Activated T-cell treated with anti-CD3 and anti-CD28 coated beads, Interleukin-2, amount 50 U/mL, for 4 hours (primary cell): Measurements from ENCODE around the gene SPACA9. TPM values are rescaled to one million over a fixed set of nuclear protein-coding genes. Genes with fewer than 3 reads are reported as not detected.

Experiments used
- ATAC-seq, 2 donors: fragments of 200-7000 bp; cut with Tn5 transposase; one replicate each; pipeline ENCODE4 v1.10.0; 2021
- DNase-seq: peaks from one replicate; pipeline ENCODE4 v3.0.0-alpha.2; 2020
- H3K27me3 Mint-ChIP-seq: one replicate; pipeline ENCODE4 v1.8.0; 2021; ENCODE audit warnings: low read depth, mixed read lengths
- H3K36me3 Mint-ChIP-seq: one replicate; pipeline ENCODE4 v1.8.0; 2022; ENCODE audit warnings: mixed read lengths; ENCODE audit not compliant: insufficient read depth
- H3K4me1 Mint-ChIP-seq: one replicate; pipeline ENCODE4 v1.8.0; 2021; ENCODE audit warnings: low read depth, mixed read lengths
- H3K4me3 Mint-ChIP-seq: one replicate; pipeline ENCODE4 v1.8.0; 2021; ENCODE audit warnings: mild to moderate bottlenecking, moderate library complexity, mixed read lengths
- H3K9me3 Mint-ChIP-seq: one replicate; pipeline ENCODE4 v1.8.0; 2021; ENCODE audit warnings: mixed read lengths
- total RNA-seq, 3 donors: library from RNA; stranded (reverse); gene quantifications; one replicate each; pipeline ENCODE4 v1.2.1, GENCODE V29; 2021

Gene SPACA9
- total RNA-seq: under 1 TPM; 0.42 to 0.82 (median 0.73) TPM

- peak; percentile 34 to 47 for ATAC-seq
- Mint-ChIP-seq H3K4me3 (peak within 1 kb of the TSS; percentile 81), H3K4me1 (peaks cover 9% of the 10 kb centered on the region), H3K27me3 (no peaks in the 10 kb centered on the region), H3K36me3 (no peaks in the 10 kb centered on the region), H3K9me3 (no peaks in the 10 kb centered on the region)
- DNase-seq: peak; percentile 25
These were observed at the start of gene SPACA9 for GRCh38 chr9:132878695-132879456. Gene SPACA9, plus strand, starts transcription at chr9:132878898. Its CDS starts 5,050 bp downstream, at chr9:132883948.

DNA sequence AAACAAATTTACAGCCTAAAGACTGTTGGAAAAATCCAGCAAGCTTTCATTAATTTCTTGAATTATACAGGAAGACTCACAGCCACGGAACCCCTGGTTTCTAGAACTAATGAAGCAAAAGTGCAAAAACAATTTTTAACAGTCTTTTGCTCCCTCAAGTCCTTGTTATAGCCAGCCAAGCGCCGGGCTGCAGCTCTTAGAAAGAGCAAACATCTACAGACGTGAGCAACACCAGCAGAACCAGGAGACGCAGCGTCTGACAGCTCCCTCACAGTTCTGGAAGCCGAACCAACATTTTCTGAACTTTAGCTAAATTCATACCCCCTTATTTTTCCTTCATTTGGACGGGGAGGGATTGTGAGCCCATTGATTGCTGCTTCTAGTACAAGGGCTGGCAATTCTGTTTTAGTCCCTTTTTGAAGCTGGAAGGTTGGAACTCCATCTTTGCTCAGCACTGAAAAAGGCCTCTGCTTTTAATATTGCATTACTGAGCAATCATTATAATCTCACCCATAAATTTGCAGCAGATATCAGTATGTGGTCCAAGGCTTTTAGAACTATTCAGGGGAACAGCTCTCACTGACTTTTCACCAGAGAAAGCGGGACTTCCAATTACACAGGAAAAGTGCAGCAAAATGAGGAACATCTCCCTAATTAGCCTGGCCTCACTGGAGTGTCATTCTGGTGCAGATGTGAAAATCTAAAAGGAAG is 46.4 kb upstream of the SPACA9 start:
- H3K9me3 Mint-ChIP-seq: no peaks in the 10 kb centered on the region
- H3K4me3 Mint-ChIP-seq: no peak overlapping the region
- no peaks in the 10 kb centered on the region for H3K36me3 Mint-ChIP-seq
- DNase-seq (no peak), ATAC-seq (no peak)
- H3K4me1 Mint-ChIP-seq: no peaks in the 10 kb centered on the region
- peaks cover 11% of the 10 kb centered on the region for H3K27me3 Mint-ChIP-seq

DNA sequence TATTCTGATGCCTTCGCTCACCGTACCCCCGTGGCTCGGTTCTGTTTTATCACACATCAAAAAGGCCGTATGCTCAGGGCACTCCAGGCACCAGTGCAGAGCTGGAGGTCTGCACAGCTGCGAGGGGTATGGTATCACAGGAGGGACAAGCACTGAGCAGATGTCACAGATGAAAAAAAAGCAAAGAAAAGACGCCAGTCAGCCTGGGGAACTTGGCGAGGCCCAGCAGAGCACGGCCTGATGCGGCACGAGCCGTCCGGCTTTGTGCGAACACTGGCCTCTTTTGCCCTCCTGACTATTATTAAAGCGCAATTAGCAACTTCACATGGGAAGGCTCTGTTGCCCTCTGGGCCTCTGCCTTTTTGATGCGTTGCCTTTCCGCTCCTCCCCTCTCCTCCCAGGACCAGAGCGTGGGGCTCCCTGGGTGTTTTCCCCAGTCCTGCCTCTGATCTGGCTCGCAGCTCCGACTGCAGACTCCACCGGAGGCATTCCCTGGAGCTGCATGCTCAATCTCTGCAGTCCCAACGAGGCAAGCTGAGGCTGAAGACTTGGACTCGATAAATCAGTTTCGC is 45.1 kb upstream of the SPACA9 start:
- no peaks in the 10 kb centered on the region for H3K9me3 Mint-ChIP-seq
- H3K4me1 Mint-ChIP-seq: no peaks in the 10 kb centered on the region
- H3K36me3 Mint-ChIP-seq: no peaks in the 10 kb centered on the region
- DNase-seq (no peak), ATAC-seq (no peak)
- peaks cover 2% of the 10 kb centered on the region for H3K27me3 Mint-ChIP-seq
- H3K4me3 Mint-ChIP-seq: no peak overlapping the region

- H3K27me3 Mint-ChIP-seq: peaks cover 2% of the 10 kb centered on the region
- DNase-seq (no peak), ATAC-seq (no peak)
- H3K36me3 Mint-ChIP-seq: no peaks in the 10 kb centered on the region
- no peak overlapping the region for H3K4me3 Mint-ChIP-seq
- no peaks in the 10 kb centered on the region for H3K4me1 Mint-ChIP-seq
- no peaks in the 10 kb centered on the region for H3K9me3 Mint-ChIP-seq
These were observed 44.4 kb upstream of the SPACA9 start for GRCh38 chr9:132834343-132834742.

DNA sequence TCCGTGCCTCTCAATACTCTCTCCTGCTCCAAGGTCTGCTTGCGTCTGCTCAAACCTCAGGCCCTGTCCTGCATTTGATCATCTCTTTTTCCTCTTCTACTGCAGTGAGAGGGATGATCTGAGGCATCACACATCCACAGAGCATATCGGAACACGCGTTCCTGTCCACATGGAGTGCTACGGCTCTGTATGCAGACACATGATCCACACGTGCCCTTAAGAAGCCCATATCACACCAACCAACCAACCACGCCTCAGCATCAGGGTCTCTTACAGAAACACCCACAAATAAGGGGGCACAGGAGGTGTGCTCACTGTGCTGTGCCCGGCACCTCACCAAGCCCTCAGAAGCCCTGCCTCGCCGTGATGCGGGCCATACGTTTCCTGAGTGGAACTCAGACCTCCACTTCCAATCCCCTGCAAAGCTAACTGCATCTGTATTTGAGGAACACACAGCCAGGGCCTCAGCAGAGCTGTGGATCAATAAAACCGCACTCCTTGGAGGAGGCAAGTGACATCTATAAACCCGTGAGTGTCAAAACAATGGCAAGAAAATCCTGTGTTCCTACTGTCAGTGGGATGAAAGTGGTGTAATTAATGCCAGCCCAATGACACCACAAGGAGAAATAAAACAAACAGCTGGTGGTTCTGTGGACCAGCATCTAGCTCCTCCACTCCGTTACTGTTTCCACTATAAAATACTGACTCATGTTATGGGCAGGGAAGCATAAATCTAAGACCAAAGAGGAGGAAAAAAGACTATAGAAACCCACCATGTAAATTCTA is 41.0 kb upstream of the SPACA9 start:
- no peaks in the 10 kb centered on the region for H3K4me1 Mint-ChIP-seq
- DNase-seq (no peak), ATAC-seq (no peak)
- H3K36me3 Mint-ChIP-seq: no peaks in the 10 kb centered on the region
- no peak overlapping the region for H3K4me3 Mint-ChIP-seq
- H3K9me3 Mint-ChIP-seq: no peaks in the 10 kb centered on the region
- H3K27me3 Mint-ChIP-seq: peaks cover 2% of the 10 kb centered on the region

- H3K9me3 Mint-ChIP-seq: no peaks in the 10 kb centered on the region
- no peaks in the 10 kb centered on the region for H3K4me1 Mint-ChIP-seq
- no peak for DNase-seq
- H3K27me3 Mint-ChIP-seq: peaks cover 2% of the 10 kb centered on the region
- no peaks in the 10 kb centered on the region for H3K36me3 Mint-ChIP-seq
- no peak for ATAC-seq
- H3K4me3 Mint-ChIP-seq: no peak overlapping the region
These were observed 40.4 kb upstream of the SPACA9 start for GRCh38 chr9:132838291-132838690.

DNA sequence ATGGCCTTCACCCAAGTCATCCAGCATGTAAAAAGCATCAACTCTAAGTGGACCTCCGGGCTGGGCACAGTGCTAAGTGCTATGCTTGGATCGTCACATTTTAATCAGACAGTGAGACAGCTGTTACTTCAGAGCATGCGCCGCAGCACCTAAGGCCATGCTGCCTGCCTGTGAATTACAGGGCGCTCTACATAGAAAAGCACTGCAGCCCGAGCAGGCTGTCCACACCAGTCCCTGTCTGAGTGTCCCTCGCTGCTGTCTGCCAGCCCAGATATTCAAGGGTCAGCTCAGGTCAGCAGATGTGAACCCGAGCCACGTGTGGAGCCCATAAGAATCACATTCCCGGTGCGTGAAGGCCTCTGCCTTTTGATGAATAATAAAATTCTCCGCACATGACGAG is 37.7 kb upstream of the SPACA9 start:
- DNase-seq (no peak), ATAC-seq (no peak)
- Mint-ChIP-seq H3K4me3 (no peak overlapping the region), H3K36me3 (no peaks in the 10 kb centered on the region), H3K27me3 (no peaks in the 10 kb centered on the region), H3K9me3 (no peaks in the 10 kb centered on the region), H3K4me1 (no peaks in the 10 kb centered on the region)

GRCh38 chr9:132842124-132843044 is 36.3 kb upstream of the SPACA9 start:
- DNase-seq (no peak), ATAC-seq (no peak)
- H3K4me1 Mint-ChIP-seq: no peaks in the 10 kb centered on the region
- H3K27me3 Mint-ChIP-seq: no peaks in the 10 kb centered on the region
- no peaks in the 10 kb centered on the region for H3K9me3 Mint-ChIP-seq
- no peak overlapping the region for H3K4me3 Mint-ChIP-seq
- H3K36me3 Mint-ChIP-seq: no peaks in the 10 kb centered on the region

DNA sequence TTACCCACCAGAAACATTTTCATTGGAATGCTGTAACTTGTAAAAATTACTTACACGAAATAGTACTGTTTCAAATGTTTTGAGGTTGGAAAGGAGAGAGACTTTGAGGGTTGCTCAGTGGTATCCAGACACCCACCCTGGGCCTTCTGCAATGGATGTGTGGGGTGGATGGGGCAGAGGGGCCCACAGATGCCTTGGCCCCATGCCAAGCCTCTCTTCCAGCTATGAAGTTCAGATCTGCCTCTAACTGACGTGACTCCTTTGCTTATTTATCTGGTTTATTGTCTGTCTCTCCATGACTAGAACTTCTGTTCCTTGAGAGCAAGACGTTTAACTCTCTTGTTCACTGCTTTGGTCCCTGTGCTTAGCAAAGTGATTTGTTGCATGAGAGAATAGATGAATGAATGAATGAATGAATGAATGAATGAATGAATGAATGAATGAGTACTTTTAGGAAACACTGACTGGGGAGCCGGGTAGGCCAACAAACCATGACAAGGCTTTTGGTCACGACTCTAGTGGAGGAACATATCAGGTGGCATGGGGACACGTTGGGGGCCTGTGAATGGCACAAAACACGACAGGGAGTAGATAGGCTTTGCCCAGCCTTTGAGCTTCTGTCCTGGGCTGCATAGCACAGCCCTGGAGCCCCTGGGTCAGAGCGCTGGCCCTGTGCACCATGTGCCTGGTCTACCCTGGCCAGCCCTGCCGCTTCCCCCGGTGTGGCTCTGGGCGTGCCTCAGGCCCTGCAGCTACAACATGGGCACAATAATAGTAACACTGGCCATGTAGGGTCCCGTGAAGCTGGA is 32.4 kb upstream of the SPACA9 start:
- no peaks in the 10 kb centered on the region for H3K9me3 Mint-ChIP-seq
- no peak for DNase-seq
- peaks cover 13% of the 10 kb centered on the region for H3K4me1 Mint-ChIP-seq
- H3K36me3 Mint-ChIP-seq: no peaks in the 10 kb centered on the region
- H3K27me3 Mint-ChIP-seq: peaks cover 2% of the 10 kb centered on the region
- no peak for ATAC-seq
- no peak overlapping the region for H3K4me3 Mint-ChIP-seq

DNA sequence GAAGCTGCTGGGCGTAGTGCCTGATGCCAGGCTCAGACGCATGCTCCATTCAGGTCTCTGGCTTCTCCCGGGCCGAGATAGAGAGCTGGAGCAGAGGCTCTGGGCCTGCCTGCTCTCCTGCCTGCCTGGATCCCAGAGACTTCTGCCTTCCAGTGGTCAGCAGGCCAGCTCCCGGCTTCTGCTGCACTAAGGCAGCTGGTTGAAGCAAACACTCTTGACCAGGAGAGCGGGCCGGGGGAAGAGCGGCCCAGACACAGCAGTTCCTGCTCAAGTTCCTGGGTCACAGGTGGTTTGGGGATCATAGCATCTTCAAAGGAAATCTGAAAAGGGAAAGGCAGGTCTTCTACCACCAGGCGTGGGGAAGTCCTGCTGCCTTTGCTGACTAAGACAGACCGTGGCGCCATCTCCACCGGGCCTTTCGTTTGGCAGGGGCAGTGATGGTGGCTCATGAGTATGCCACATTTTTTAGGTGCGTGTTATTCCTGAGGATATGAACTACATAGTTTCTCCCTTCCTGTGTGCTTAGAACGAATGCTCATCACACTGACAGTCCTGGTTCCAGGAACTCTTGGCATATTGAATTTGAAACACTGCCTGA is 31.7 kb upstream of the SPACA9 start:
- Mint-ChIP-seq H3K4me3 (no peak overlapping the region), H3K9me3 (no peaks in the 10 kb centered on the region)
- DNase-seq: no peak

DNA sequence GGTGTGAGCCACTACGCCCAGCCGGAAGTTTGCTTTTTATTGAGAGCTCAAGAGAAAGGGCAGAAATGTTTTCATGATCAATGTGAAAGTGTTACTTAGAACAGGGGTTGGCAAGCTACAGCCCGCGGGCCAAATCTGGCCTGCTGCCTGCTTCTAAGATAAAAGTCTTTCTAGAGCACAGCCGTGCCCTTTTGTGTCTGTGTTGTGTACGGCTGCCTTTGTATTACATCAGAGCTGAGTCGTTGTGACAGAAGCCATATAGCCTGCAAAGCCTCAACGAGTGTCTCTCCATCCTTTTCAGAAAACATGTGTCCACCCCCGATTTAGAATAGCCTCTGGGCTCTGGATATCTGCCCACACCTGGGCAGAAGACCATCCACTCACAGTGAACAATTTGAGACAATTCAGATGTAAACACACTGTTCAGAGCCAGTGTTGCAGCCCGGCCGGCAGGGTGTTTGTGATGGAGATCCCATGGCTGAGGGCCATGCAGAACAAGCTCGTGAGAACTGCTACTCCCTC is 29.5 kb upstream of the SPACA9 start:
- H3K4me3 Mint-ChIP-seq: peak overlapping the region; percentile 67
- H3K9me3 Mint-ChIP-seq: no peaks in the 10 kb centered on the region
- ATAC-seq (no peak), DNase-seq (no peak)
- H3K27me3 Mint-ChIP-seq: peaks cover 5% of the 10 kb centered on the region
- no peaks in the 10 kb centered on the region for H3K36me3 Mint-ChIP-seq
- H3K4me1 Mint-ChIP-seq: peaks cover 13% of the 10 kb centered on the region

More for the DNA sequence above, 31.7 kb upstream of the SPACA9 start:
- Mint-ChIP-seq H3K4me1 (peaks cover 13% of the 10 kb centered on the region), H3K27me3 (peaks cover 5% of the 10 kb centered on the region), H3K36me3 (no peaks in the 10 kb centered on the region)
- ATAC-seq: no peak

GRCh38 chr9:132853482-132853881 is 25.2 kb upstream of the SPACA9 start:
- H3K4me1 Mint-ChIP-seq: peaks cover 17% of the 10 kb centered on the region
- no peak overlapping the region for H3K4me3 Mint-ChIP-seq
- DNase-seq (no peak), ATAC-seq (no peak)
- H3K36me3 Mint-ChIP-seq: no peaks in the 10 kb centered on the region
- peaks cover 12% of the 10 kb centered on the region for H3K27me3 Mint-ChIP-seq
- H3K9me3 Mint-ChIP-seq: no peaks in the 10 kb centered on the region
